Dermis blood vessel endothelial cell (primary cell): Measurements from ENCODE around the gene QRFPR. TPM values are rescaled to one million over a fixed set of nuclear protein-coding genes. Genes with fewer than 3 reads are reported as not detected.
"Not testable (repeated sequence)": the region's sequence is repeated elsewhere in the genome, so short reads cannot be mapped to it uniquely, and the experiment has no call there.

Source experiments
- DNase-seq: peaks from one replicate; pipeline ENCODE4 v3.0.0; 2010
- total RNA-seq: library from RNA; depleted of rRNA; stranded (reverse); fragments of >200 nt; gene quantifications from 2 replicates; pipeline ENCODE4 v1.2.3, GENCODE V29; 2014

QRFPR gene
- total RNA-seq, 1 donor from 2014 or later = not detected

DNA sequence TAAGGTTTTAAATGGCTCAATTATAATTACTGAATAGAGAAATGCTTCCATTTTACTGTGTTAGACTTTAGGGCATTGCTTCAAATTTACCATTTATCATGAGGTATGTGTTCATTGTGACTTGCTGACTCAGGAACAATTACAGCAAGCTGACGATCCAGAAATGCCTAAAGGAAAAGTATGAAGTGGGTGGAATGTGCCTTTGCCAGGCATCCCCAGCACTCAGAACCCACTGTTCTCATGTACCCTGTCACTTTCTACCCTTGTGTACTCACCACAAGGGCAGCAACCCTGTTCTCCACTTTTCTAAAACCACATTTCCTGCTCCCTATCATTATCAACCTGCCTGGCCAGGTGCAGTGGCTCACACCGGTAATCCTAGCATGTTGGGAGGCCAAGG is 41.5 kb downstream of the QRFPR start:
- DNase-seq = no peak

DNA sequence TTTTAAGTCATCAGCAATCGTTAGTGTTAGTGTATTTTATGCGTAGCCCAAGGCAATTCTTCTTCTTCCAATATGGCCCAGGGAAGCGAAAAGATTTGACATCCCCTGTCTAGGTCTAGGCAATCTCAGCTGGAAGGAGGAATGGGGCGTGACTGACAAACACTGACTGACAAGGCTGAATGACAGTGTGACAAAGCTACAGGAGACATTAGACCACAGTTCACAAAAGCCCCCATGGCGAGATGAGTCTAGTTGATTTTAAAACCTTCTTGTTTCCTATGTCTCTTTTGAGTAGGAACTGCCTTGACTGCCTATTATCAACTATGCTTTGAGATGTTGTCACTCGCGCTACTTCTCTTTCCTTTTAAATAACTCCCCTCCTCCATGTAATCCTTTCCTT is 42.3 kb downstream of the QRFPR start:
- no peak for DNase-seq

GRCh38 chr4:121336706-121337105 is 44.1 kb downstream of the QRFPR start:
- no peak for DNase-seq

- DNase-seq = no peak
Measured at GRCh38 chr4:121330180-121330665, 50.6 kb downstream of the QRFPR start.

- DNase-seq = no peak
Measured at GRCh38 chr4:121326597-121326996, 54.2 kb downstream of the QRFPR start.

GRCh38 chr4:121324331-121324730 is 56.5 kb downstream of the QRFPR start:
- no peak for DNase-seq

GRCh38 chr4:121321466-121321865 is 59.4 kb downstream of the QRFPR start:
- no peak for DNase-seq

- no peak for DNase-seq
Measured at GRCh38 chr4:121316091-121316490, 64.7 kb downstream of the QRFPR start.

GRCh38 chr4:121313430-121313829 is 67.4 kb downstream of the QRFPR start:
- not testable (repeated sequence) for DNase-seq

GRCh38 chr4:121308828-121309227 is 72.0 kb downstream of the QRFPR start:
- no peak for DNase-seq

DNA sequence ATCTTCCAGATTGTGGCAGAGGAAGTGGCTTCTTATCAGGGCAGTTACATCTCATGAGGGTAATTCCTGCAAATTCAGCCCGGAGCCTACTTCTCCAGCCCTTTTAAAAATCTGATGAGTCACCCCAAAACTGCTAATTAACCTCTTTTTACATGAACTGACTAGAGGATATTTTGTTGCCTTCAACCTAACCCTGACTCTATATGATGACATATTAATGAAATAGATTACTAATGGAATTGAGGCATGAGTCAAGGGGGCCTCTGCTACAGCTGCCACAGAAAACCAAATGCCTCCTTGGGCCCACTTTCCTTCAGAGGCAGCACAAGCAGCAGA is 72.5 kb downstream of the QRFPR start:
- no peak for DNase-seq

DNA sequence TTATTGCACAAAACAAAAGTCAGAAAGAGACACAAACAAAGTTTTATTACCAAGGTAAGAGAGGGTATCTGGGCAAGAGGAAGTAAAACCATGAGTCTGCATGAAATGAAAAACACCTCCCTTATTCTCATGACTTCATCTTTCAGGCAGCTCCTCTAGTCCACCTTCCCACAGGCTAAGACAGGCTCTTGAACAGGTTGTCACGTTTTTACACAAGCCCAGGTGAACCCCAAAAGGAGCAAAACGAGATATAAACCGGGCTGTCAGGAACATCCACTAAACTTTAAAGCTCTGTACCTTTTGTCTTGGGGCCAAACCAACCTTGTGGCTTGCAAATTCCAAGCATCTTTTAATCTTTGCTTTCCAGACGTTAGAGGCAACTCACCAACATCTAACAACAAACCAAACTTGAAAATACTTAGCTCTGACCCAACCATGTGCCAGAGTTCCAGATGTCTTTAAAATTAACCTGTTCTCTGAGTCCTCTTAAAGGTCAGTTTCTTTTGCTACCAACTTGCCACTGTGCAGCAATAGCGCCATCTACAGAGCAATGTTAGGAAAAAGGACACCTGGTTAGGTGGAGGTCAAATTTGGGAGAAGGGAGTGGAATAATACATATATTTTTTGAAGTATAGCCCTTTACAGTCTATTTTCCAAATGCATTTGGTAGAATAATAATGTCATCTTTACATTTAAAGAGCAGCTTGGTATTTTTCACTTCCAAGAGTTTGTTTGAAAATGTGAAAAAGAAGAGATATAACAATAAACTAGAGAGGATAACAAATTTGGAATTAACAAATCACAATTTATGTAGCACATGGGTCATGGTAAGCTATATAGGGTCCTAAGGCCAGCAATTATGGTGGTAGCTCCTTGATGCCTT is 73.1 kb downstream of the QRFPR start:
- DNase-seq = peak; percentile 41

DNA sequence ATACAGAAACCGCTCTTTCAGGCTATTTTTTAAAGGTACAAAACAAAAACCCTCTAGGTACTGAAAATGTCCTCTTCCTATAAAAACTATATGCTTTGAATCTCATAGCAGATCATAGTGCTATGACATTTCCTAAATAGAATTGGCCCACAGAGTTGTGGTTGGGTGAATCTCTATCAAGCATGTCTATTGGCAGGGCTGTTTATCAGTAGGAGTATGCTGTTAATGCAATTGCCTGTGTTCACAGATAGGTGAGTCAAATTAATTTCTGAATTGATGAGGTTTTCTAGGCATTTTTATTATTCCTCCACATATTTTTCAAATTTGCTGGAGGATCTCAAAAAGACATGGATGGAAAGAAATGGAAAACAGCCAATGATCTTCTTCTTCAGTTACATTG is 73.9 kb downstream of the QRFPR start:
- DNase-seq = no peak

DNA sequence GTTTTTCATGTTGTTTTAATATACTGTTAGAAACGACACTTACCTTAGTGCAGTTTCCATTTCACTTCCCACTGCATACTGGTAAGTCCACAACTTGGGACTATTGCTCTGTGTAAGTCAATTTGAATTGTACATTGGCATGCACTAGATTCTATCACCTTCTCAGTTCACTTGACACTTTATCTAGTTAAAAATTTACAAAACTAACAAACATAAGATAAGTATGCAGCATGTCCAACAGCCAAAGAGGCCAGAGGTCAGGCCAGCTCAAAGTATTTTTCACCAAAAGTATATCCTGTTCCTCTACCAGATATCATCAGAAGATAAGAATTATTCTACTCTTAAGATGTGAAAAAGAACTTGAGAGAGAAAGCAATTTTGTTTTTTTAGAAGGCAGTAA is 75.9 kb downstream of the QRFPR start:
- no peak for DNase-seq

- DNase-seq = no peak
Measured at GRCh38 chr4:121299367-121299766, 81.5 kb downstream of the QRFPR start.

DNA sequence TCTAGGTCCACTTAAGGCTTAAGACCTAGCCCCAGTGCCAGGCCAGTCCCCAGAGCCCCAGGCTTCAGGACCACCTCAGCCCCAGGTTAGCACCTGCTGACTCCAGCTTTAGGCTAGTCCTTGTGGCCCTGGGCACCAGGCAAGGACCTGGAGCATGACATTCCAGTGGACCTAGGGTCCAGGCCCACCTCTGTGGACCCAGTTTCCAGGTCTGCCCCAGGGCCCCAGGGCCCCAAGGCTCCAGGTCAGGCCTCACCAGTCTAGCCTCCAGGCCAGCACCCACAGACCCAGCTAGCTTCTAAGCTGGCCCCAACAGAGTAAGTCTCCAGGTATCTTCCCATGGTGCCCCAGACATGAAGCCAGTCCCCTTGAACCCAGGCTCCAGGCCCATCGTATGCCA is 97.5 kb downstream of the QRFPR start:
- DNase-seq = no peak

- DNase-seq = no peak
Measured at GRCh38 chr4:121280425-121280824, 100.4 kb downstream of the QRFPR start.

- no peak for DNase-seq
Measured at GRCh38 chr4:121278811-121279368, 101.9 kb downstream of the QRFPR start.

Other genes with a start within 250 kb of the QRFPR start
- gene TNIP3, start 216.7 kb downstream of the QRFPR start, total RNA-seq = 0.17 and 0.28 TPM in 2 replicates